ENCODE measurements around the gene SUPT3H. TPM values are rescaled to one million over a fixed set of nuclear protein-coding genes. Genes with fewer than 3 reads are reported as not detected.

SUPT3H gene
- total RNA-seq, 1 experiment from 2014 or later = 12.7 TPM

DNA sequence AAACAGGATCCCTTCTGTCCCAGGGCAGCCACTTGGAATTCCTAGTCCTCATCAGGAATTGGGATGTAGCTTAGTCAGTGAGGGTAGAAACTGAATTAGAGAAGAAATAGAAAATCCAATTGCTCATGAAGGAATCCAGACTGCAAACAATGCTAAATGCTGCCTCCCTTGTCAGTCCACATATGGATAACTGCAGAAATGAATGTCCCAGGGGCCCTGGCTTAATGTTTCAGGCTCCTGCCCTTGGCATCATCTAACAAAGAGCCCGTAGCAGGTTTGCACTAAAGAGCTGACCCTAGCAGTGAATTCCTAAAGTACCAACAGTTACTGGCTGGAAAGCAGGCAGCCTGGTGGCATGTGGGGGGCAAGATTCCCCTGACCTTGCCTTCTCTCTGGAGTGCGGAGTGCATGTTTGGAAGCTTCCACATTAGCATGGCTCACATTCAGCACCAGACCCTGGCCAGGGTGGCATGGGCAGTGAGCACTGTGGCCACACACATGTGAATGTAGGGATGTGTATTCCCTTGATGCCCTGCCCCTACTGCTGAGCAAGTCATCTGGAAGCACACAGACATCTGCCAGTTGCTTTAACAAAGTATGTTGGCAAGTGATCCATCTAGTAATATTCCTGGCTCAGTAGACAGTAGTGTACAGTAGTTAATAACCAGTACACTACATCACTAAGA lies 595.7 kb downstream of the SUPT3H start:
- Mint-ChIP-seq H3K9me3 (ENCODE audit: unreplicated experiment) (peaks cover 7% of the 10 kb centered on the region), H3K27ac (ENCODE audit: low read depth, unreplicated experiment) (no peak overlapping the region), H3K36me3 (ENCODE audit: insufficient read depth, unreplicated experiment) (no peaks in the 10 kb centered on the region), H3K4me1 (ENCODE audit: insufficient read depth, unreplicated experiment) (peaks cover 9% of the 10 kb centered on the region), H3K4me3 (ENCODE audit: unreplicated experiment) (no peak overlapping the region), H3K27me3 (ENCODE audit: insufficient read depth, unreplicated experiment) (no peaks in the 10 kb centered on the region)
- TF ChIP-seq, protein P1, sequence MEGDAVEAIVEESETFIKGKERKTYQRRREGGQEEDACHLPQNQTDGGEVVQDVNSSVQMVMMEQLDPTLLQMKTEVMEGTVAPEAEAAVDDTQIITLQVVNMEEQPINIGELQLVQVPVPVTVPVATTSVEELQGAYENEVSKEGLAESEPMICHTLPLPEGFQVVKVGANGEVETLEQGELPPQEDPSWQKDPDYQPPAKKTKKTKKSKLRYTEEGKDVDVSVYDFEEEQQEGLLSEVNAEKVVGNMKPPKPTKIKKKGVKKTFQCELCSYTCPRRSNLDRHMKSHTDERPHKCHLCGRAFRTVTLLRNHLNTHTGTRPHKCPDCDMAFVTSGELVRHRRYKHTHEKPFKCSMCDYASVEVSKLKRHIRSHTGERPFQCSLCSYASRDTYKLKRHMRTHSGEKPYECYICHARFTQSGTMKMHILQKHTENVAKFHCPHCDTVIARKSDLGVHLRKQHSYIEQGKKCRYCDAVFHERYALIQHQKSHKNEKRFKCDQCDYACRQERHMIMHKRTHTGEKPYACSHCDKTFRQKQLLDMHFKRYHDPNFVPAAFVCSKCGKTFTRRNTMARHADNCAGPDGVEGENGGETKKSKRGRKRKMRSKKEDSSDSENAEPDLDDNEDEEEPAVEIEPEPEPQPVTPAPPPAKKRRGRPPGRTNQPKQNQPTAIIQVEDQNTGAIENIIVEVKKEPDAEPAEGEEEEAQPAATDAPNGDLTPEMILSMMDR (IDR thresholded peaks at IDR 0.05; ENCODE audit: unreplicated experiment) = no peak
- ChIA-PET CTCF (interaction anchor here (2.0 kb wide), 1 partner anchor 126 kb away, joined by 6 read pairs; no protein-coding TSS in a partner anchor), POLR2A (no interaction called here)
- intact Hi-C loops (cut with micrococcal nuclease) = no loop called here
- no peak for DNase-seq (ENCODE audit: unreplicated experiment)
- BruUV-seq (replicated peaks) = no TSS peak

DNA sequence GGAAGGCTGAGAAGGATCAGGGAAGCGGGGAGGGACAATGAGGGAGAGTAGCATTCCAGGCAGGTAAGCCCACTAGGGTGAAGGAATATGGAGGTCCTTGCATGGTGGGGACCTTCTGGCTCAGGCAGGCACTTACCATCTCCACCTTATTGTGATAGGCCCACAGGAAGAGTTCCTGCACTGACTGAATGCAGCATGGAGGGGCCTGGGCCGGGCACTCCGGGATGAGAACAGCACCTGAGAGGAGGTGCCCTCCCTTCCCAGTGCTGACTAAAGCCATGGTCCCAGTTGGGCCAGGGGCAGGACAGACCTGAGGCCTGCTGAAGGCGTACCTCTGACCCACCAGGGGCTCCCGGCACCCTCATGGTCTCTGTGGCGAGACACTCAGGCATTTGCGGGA lies 597.6 kb downstream of the SUPT3H start:
- no peak overlapping the region for H3K27ac Mint-ChIP-seq (ENCODE audit: low read depth, unreplicated experiment)

DNA sequence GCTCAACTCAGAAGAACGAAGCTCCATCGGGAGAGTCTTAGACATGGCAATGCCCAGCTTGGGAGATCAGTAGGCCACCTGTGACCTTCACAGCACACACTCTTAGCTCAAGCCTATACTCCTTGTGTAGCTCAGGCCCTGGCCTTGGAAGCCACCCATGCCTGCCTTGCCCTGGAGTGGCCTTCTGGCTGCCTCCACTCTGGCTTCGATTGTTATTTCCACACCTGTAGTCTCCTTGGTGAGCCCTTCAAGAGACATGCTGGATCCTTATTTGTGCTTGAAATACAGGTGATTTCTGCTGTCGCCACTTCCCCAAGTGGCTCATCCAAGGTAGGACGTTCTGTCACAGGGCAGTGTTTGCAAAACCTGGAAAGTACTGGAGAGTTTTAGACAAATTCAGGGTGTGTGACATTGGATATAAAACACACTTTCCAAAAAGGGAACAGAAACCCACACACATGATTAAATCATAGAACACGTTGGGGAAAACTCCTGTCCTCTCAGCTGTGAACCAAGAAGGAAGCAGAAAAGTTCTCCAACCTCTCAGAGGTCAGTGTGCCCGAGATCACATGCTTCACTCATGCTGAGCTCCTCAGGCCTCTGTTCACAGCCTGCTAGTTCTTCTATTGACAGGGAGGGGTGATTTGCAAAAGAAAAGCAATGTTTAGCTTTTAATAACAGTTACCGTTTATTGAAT lies 598.5 kb downstream of the SUPT3H start:
- Mint-ChIP-seq H3K36me3 (ENCODE audit: insufficient read depth, unreplicated experiment) (no peaks in the 10 kb centered on the region), H3K9me3 (ENCODE audit: unreplicated experiment) (peaks cover 2% of the 10 kb centered on the region), H3K4me1 (ENCODE audit: insufficient read depth, unreplicated experiment) (no peaks in the 10 kb centered on the region), H3K4me3 (ENCODE audit: unreplicated experiment) (no peak overlapping the region), H3K27me3 (ENCODE audit: insufficient read depth, unreplicated experiment) (no peaks in the 10 kb centered on the region), H3K27ac (ENCODE audit: low read depth, unreplicated experiment) (no peak overlapping the region)
- CTCF ChIA-PET = no interaction called here
- POLR2A ChIA-PET = interaction anchor here (0.7 kb wide), 1 partner anchor 29 kb away, joined by 3 read pairs; no protein-coding TSS in a partner anchor
- BruUV-seq (replicated peaks) = no TSS peak
- intact Hi-C loops (cut with micrococcal nuclease) = no loop called here
- no peak for DNase-seq (ENCODE audit: unreplicated experiment)
- TF ChIP-seq, protein P1 (IDR thresholded peaks at IDR 0.05; ENCODE audit: unreplicated experiment) = no peak

More for the DNA sequence above, 597.6 kb downstream of the SUPT3H start:
- POLR2A ChIA-PET = interaction anchor here (0.6 kb wide), 1 partner anchor 34 kb away, joined by 3 read pairs; no protein-coding TSS in a partner anchor
- no peak for DNase-seq (ENCODE audit: unreplicated experiment)
- Mint-ChIP-seq H3K4me1 (ENCODE audit: insufficient read depth, unreplicated experiment) (peaks cover 2% of the 10 kb centered on the region), H3K4me3 (ENCODE audit: unreplicated experiment) (no peak overlapping the region), H3K9me3 (ENCODE audit: unreplicated experiment) (peaks cover 7% of the 10 kb centered on the region), H3K36me3 (ENCODE audit: insufficient read depth, unreplicated experiment) (no peaks in the 10 kb centered on the region), H3K27me3 (ENCODE audit: insufficient read depth, unreplicated experiment) (no peaks in the 10 kb centered on the region)
- TF ChIP-seq, protein P1 (IDR thresholded peaks at IDR 0.05; ENCODE audit: unreplicated experiment) = no peak
- no TSS peak for BruUV-seq (replicated peaks)
- intact Hi-C loops (cut with micrococcal nuclease) = no loop called here
- CTCF ChIA-PET = no interaction called here

Small RNA genes within 50 kb of the gene (microRNA-seq; reads per million reads assigned to microRNA genes)
- gene MIR586 = not detected

Other genes starting within 250 kb of the SUPT3H start
- 8.1 and 9.3 TPM in 2 replicates for gene RUNX2, start 49.6 kb downstream of the SUPT3H start, total RNA-seq (2022)

Measured in MCF 10A (cell line).